ENCODE results near the gene ITGB3BP.

ITGB3BP gene

GRCh38 chr1:63418101-63418500 is 104.9 kb downstream of the ITGB3BP start:
- no peak for DNase-seq (ENCODE audit: low spot score)

- DNase-seq (ENCODE audit: low spot score): no peak
Observed at GRCh38 chr1:63414691-63415365, 108.2 kb downstream of the ITGB3BP start.

GRCh38 chr1:63413394-63413793 is 109.6 kb downstream of the ITGB3BP start:
- DNase-seq (ENCODE audit: low spot score): no peak

- DNase-seq (ENCODE audit: low spot score): no peak
Observed at GRCh38 chr1:63411066-63411465, 112.0 kb downstream of the ITGB3BP start.

- no peak for DNase-seq (ENCODE audit: low spot score)
Observed at GRCh38 chr1:63408331-63408730, 114.7 kb downstream of the ITGB3BP start.

GRCh38 chr1:63407002-63407401 is 116.0 kb downstream of the ITGB3BP start:
- no peak for DNase-seq (ENCODE audit: low spot score)

GRCh38 chr1:63405987-63406386 is 117.0 kb downstream of the ITGB3BP start:
- no peak for DNase-seq (ENCODE audit: low spot score)

GRCh38 chr1:63405021-63405420 is 118.0 kb downstream of the ITGB3BP start:
- no peak for DNase-seq (ENCODE audit: low spot score)

- no peak for DNase-seq (ENCODE audit: low spot score)
Observed at GRCh38 chr1:63403386-63403785, 119.6 kb downstream of the ITGB3BP start.

- no peak for DNase-seq (ENCODE audit: low spot score)
Observed at GRCh38 chr1:63401945-63402344, 121.1 kb downstream of the ITGB3BP start.

All from putamen (tissue), 1 donor.